Breast epithelium (tissue), 3 donors: ENCODE data around the gene SKIL.
A peak's percentile ranks its signal among the peaks of the same experiment; 100 is the strongest.

ENCODE experiments used
- POLR2A ChIP-seq: fragments of 450-650 bp; IDR thresholded peaks from one replicate; pipeline ENCODE4 v1.6.1; 2016; ENCODE audit warnings: antibody characterized with exemption, mild to moderate bottlenecking, moderate library complexity
- TF ChIP-seq, protein P1 (sequence below), 3 donors: fragments of 450-650 bp; IDR thresholded peaks; one replicate each; pipeline ENCODE4 v1.5.1; 2016 to 2017; ENCODE audit warnings: antibody characterized with exemption in 3 of 3, mild to moderate bottlenecking in 3 of 3, moderate library complexity in 3 of 3

DNA sequence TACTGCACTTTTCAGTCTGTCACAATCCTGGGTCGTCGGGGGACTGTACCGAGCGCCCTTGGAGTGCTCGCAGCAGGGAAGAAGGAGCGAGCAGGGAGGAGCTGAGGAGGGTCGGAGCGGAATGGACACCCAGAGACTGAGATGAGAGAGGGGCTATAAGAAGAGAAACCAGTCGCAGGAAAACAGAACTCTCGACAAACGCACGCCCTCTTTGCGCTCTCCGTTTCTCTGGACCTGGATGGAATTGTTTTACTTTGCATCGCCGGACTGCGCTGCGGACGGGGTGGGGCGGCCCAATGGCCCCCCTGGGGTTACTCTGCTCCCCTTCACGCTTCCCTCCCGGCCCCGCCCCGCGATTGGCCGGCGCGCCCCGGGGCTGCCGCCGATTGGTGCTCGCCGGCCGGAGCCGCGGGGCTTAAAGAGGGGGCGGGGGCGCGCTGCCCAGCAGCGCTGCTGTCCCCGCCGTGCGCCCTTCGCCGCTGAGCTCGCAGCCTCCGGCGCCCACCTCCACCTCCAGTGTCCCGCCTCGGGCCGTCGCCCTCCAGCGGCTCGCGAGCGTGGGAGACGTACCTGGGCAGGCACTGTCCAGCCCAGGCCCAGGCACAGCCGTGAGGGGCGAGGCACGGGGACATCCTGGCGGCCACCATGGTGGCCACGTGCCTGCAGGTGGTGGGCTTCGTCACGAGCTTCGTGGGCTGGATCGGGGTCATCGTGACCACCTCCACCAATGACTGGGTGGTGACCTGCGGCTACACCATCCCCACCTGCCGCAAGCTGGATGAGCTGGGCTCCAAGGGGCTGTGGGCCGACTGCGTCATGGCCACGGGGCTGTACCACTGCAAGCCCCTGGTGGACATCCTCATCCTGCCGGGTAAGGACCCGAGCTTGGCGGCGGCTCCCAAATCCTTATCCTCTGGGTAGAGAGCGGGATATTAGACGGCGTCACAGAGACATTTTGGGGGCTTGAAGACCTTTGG, 61.2 kb downstream of the SKIL start, which contains the start of gene CLDN11:
- TF ChIP-seq, protein P1, sequence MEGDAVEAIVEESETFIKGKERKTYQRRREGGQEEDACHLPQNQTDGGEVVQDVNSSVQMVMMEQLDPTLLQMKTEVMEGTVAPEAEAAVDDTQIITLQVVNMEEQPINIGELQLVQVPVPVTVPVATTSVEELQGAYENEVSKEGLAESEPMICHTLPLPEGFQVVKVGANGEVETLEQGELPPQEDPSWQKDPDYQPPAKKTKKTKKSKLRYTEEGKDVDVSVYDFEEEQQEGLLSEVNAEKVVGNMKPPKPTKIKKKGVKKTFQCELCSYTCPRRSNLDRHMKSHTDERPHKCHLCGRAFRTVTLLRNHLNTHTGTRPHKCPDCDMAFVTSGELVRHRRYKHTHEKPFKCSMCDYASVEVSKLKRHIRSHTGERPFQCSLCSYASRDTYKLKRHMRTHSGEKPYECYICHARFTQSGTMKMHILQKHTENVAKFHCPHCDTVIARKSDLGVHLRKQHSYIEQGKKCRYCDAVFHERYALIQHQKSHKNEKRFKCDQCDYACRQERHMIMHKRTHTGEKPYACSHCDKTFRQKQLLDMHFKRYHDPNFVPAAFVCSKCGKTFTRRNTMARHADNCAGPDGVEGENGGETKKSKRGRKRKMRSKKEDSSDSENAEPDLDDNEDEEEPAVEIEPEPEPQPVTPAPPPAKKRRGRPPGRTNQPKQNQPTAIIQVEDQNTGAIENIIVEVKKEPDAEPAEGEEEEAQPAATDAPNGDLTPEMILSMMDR (IDR thresholded peaks at IDR 0.05): peak in 2 of 3 donors; percentile 18 to 36
- no peak for TF ChIP-seq POLR2A
